Activated CD8-positive, alpha-beta memory T cell treated with anti-CD3 and anti-CD28 coated beads, Interleukin-2, amount 50 U/mL, for 4 hours (primary cell): ENCODE results near the gene ANK2.

Source experiments
- DNase-seq: peaks from one replicate; pipeline ENCODE4 v3.0.0-alpha.2; 2020

ANK2 gene

DNA sequence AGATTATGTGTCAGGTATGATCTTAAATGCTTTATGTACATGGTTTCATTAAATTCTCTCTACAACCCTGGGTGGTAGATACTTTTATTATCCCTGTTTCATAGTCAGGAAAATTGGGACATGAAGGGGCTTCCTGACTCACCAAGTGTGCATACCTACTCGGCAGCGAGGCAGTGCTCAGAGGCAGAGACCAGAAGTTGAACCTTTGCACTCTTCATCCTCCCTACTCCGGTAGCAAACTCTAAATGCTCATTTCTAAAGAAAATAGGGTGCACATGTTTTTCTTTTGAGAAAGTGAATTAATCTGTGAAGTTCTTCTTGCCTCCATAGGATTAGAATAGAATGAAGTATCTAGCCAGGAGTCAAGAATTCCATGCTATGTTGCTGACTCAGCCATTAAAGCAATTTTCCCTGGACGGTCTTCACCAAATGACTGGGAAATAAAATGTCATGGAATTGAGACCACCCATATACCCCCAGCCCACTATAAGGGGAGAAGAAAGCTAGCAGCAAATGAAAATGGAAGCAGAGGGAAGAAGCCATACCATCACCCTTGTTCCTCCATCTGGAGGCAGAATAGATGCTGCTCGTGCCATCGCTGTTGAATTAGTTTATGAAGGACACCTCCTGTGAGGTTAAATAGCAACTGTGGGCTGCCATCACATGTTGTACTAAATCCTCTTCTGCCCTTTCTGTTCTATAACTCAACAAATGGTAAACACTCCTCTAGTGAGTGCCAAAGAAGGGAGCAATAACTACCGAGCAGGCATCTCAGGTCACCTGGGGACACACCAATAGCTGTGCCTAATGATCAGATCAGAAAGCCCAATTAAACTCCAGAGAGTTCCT, 356.6 kb downstream of the ANK2 start:
- no peak for DNase-seq

DNA sequence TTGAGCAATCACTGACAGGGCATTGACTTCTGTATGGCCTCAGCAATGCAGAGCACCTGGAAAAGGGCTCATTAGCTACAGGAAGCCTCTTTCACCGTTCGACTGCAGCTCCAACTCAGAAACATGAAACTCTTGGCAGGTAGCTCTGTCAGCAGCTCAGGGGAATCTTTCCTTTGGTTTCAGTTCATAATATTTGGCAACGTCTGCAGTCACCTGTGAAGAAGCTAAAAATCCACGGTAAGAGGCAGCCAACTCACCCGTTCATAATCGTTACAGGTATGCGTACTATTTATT, 357.2 kb downstream of the ANK2 start:
- no peak for DNase-seq

DNA sequence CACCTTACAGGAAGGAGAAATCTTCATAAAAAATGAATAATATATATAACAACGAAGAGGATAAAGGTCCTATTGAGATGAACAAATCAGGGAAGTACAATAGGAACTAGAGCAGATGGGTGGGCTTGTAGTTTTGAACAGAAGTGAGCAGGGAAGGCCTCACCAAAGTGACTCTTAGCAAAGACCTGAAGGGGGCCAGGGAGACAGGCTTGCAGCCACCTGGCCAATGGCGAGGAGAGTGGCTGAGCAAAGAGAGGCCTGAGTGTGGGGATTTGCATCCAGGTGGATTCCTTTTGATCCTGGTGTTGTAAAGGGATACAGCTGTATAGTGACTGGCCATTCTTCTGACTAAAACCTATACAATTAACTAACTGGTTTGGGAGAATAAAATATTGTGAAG, 358.0 kb downstream of the ANK2 start:
- no peak for DNase-seq

DNA sequence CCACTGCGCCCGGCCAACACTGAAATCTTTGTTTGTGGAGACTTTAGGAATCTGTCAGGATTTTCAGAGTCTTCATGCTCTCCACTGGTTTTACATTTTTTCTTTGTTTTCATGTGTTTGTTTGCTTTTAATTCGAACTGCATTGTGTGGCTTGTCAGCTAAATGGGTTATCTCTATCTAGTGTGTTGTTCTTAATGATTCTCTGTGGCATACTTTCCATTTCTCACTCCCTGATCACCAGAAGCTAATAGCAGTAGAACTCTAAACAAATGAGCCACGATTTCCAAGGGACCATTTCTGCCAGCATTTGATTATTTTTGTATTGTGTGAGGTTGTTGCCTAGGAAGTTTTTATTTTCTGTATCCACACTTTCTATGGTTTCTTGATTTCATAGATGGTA, 359.7 kb downstream of the ANK2 start:
- no peak for DNase-seq

DNA sequence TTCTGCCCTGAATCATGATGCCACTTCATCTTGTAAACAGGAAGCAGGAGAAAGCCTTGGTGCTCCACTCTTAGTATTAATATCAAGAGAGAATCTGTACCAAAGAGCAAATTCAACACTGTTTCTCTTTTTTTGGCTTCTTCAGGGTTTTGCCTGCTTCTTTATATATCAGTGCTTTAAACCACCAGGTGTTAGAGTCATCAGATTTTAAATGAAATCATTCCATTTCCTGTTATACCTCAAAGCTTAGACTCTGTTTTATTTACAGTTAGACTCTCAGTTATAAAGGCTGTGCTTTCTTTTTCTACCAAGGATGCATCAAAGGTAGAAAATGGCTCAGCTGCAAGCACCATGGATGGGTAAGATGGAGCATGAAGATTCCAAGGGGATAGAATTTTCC, 361.2 kb downstream of the ANK2 start:
- DNase-seq, result no peak

DNA sequence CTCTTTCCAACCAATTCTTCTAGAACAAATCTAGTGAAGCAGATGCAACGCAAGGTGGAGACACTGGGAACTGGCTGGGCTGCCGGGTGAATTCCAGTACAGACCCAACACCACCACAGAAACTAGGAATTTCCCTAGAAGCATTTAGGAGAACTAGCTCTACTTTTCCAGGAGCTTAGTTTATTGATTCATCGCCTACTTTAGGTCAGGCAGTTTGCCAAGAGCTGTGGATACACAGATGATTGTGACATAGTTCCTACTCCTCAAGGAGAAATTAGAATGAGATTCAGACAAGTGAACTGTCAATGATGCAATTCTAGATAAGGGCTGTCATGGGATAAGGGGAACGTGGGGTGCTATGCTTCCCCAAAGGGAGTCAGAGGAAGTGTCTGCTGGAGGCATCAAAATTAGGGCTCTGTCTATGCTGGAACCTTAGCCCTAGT, 362.1 kb downstream of the ANK2 start:
- no peak for DNase-seq

DNA sequence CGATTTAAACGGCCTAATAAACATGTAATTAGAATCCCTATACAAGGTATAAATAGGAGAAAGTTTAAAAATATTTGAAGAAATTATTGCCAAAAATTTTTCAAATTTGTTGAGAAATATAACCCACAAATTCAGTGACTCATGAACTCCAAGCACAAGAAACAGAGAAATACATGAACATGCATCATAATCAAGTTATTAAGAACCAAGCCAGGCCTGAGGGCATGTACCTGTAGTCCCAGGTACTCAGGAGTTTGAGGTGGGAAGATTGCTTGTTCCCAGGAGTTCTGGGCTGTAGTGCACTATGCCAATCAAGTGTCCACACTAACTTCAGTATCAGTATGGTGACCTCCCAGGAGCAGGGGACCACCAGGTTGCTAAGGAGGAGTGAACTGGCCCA, 370.2 kb downstream of the ANK2 start:
- DNase-seq, result no peak

DNA sequence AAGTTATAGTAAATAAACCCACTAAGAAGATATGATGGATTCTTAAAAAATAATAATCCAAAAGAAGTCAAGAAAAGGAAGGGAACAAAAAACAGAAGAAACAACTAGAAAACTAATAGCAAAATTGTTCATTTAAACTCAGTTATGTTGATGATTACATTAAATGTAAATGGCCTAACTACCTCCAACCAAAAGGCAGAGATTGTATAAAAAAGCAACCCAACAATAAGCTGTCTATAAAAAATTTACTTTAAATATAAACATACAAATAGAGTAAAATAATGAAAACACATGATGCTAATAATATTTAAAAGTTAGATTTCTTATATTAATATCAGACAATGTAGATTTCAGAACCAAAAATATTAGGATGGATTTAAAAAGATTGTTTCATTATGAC, 371.5 kb downstream of the ANK2 start:
- no peak for DNase-seq

DNA sequence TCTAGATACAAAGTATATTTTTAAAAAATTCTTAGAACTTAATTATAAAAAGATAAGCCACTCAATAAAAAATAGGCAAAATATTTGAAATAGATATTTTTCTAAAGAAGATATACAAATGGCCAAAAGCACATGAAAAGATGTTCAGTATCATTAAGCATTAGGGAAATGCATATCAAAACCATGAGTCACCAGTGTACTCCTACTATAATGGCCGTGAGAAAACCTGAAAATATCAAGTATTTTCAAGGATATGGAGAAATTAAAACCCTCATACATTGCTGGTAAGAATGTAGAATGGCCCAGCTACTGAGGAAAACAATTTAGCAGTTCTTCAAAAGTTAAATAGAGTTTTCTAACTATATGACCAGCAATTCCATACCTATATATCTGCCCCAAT, 374.2 kb downstream of the ANK2 start:
- no peak for DNase-seq

DNA sequence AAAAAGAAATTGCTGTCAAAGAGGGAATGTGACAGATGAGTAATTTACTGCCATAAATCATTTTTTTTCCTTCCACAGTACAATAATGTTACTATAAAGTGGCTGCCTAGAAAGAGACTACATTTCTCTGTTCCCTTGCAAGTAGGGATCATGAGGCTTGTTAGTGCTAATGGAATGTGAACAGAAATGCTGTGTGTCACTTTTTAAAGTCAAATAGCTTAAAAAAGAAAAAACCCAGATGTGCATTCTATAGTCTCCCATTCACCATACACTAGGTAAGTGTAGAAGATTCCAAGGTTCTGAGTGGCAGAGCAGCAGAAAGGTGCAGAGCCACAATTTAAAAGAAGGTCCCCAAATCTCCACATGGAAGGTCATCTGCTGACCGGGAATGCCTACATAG, 383.7 kb downstream of the ANK2 start:
- no peak for DNase-seq
